Hepatocyte (in vitro differentiated cells): ENCODE measurements around the gene ZBTB26. TPM values are rescaled to one million over a fixed set of nuclear protein-coding genes. Genes with fewer than 3 reads are reported as not detected.

Source experiments
- DNase-seq: peaks from one replicate; pipeline ENCODE4 v3.0.0-alpha.2; 2016; ENCODE audit warnings: low spot score
- H2AFZ ChIP-seq: fragments of 200-600 bp; sonication (generic); 2 replicates; pipeline ENCODE4 v1.6.0; 2016; ENCODE audit warnings: antibody characterized with exemption, mild to moderate bottlenecking
- H3K27ac ChIP-seq: fragments of 200-600 bp; sonication (generic); 2 replicates; pipeline ENCODE4 v1.5.1; 2016; ENCODE audit warnings: mild to moderate bottlenecking
- H3K27me3 ChIP-seq: fragments of 200-600 bp; sonication (generic); 2 replicates; pipeline ENCODE4 v1.6.1; 2016
- H3K36me3 ChIP-seq: fragments of 200-600 bp; sonication (generic); replicated peaks from 2 replicates; pipeline ENCODE4 v1.5.1; 2016; ENCODE audit warnings: low read depth; ENCODE audit not compliant: insufficient read depth
- H3K4me1 ChIP-seq: fragments of 200-600 bp; sonication (generic); 2 replicates; pipeline ENCODE4 v1.5.1; 2016; ENCODE audit warnings: mild to moderate bottlenecking, moderate library complexity; ENCODE audit not compliant: insufficient read depth
- H3K4me2 ChIP-seq: fragments of 200-600 bp; sonication (generic); 2 replicates; pipeline ENCODE4 v1.6.0; 2016
- H3K4me3 ChIP-seq: fragments of 200-600 bp; sonication (generic); 2 replicates; pipeline ENCODE4 v1.5.1; 2016; ENCODE audit warnings: mild to moderate bottlenecking
- H3K79me2 ChIP-seq: fragments of 200-600 bp; sonication (generic); 2 replicates; pipeline ENCODE4 v1.6.0; 2017; ENCODE audit warnings: mild to moderate bottlenecking
- H3K9me2 ChIP-seq: fragments of 200-600 bp; sonication (generic); replicated peaks from 2 replicates; pipeline ENCODE4 v1.6.0; 2017; ENCODE audit warnings: mild to moderate bottlenecking; ENCODE audit not compliant: insufficient read depth
- H3K9me3 ChIP-seq: fragments of 200-600 bp; sonication (generic); 2 replicates; pipeline ENCODE4 v1.5.1; 2016; ENCODE audit warnings: low read depth, mild to moderate bottlenecking
- H4K20me1 ChIP-seq: fragments of 200-600 bp; sonication (generic); 2 replicates; pipeline ENCODE4 v1.6.0; 2016; ENCODE audit warnings: mild to moderate bottlenecking; ENCODE audit not compliant: insufficient read depth, poor library complexity, severe bottlenecking
- EZH2 ChIP-seq: fragments of 200-600 bp; sonication (generic); IDR thresholded peaks from 2 replicates; pipeline ENCODE4 v1.6.1; 2016; ENCODE audit warnings: antibody characterized with exemption, mild to moderate bottlenecking, borderline replicate concordance
- EZH2phosphoT487 ChIP-seq: fragments of 200-600 bp; sonication (generic); IDR thresholded peaks from one replicate; pipeline ENCODE4 v1.6.1; 2018; ENCODE audit warnings: antibody characterized with exemption, mild to moderate bottlenecking, low read depth, moderate library complexity; ENCODE audit not compliant: unreplicated experiment, severe bottlenecking
- WGBS: methylation state at CpG from one replicate; pipeline ENCODE4 v1.1.6; 2016; ENCODE audit warnings: low lambda C conversion rate; ENCODE audit errors: missing lambda C conversion rate; 5-methylcytosine and 5-hydroxymethylcytosine counted together
- polyA plus RNA-seq: library from polyadenylated mRNA; unstranded; fragments of >200 nt; fragmentation: Nextera tagmentation; extraction: Ambion mirVana; gene quantifications from 2 replicates; pipeline ENCODE4 v1.2.1, GENCODE V29; 2016
- total RNA-seq: library from RNA; depleted of rRNA; stranded (reverse); fragments of >200 nt; gene quantifications from 2 replicates; pipeline ENCODE4 v1.2.3, GENCODE V29; 2014
- TF ChIP-seq, protein P1 (sequence below): fragments of 200-600 bp; sonication (generic); IDR thresholded peaks from 2 replicates; pipeline ENCODE4 v1.5.1; 2016; ENCODE audit warnings: antibody characterized with exemption, mild to moderate bottlenecking; ENCODE audit not compliant: poor library complexity

Gene ZBTB26
- total and polyA plus RNA-seq, 2 experiments from 2014 or later = 2.9 to 7.7 TPM

DNA sequence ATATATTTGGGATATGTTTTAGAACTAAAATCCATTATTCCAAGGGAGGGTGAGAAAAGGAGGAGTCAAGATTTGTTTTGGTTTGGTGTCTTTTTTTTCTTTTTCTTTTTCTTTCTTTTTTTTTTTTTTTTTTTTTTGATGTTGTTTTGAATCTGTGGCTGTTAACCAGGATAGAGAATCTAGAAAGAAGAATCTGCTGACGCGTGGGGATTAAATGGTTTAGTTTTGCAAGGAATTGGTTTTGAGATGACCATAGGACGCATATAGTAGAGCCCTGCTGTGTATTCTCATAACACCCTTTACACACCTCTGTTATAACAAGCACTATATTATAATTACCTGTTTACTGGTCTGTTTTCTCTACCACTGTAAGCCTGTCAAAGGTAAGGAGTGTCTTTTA lies 19.0 kb upstream of the ZBTB26 start:
- peaks cover 16% of the 10 kb centered on the region for H3K4me1 ChIP-seq
- no peaks in the 10 kb centered on the region for H3K36me3 ChIP-seq
- no peaks in the 10 kb centered on the region for H3K9me3 ChIP-seq
- WGBS = 98% methylated on average over 3 of the region's 3 CpGs
- H3K79me2 ChIP-seq = peaks cover 100% of the 10 kb centered on the region
- no peak overlapping the region for H3K27ac ChIP-seq
- peaks cover 86% of the 10 kb centered on the region for H4K20me1 ChIP-seq
- TF ChIP-seq, protein P1, sequence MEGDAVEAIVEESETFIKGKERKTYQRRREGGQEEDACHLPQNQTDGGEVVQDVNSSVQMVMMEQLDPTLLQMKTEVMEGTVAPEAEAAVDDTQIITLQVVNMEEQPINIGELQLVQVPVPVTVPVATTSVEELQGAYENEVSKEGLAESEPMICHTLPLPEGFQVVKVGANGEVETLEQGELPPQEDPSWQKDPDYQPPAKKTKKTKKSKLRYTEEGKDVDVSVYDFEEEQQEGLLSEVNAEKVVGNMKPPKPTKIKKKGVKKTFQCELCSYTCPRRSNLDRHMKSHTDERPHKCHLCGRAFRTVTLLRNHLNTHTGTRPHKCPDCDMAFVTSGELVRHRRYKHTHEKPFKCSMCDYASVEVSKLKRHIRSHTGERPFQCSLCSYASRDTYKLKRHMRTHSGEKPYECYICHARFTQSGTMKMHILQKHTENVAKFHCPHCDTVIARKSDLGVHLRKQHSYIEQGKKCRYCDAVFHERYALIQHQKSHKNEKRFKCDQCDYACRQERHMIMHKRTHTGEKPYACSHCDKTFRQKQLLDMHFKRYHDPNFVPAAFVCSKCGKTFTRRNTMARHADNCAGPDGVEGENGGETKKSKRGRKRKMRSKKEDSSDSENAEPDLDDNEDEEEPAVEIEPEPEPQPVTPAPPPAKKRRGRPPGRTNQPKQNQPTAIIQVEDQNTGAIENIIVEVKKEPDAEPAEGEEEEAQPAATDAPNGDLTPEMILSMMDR = no peak
- TF ChIP-seq EZH2 (no peak), EZH2phosphoT487 (no peak)
- no peaks in the 10 kb centered on the region for H3K27me3 ChIP-seq
- no peak for DNase-seq
- no peaks in the 10 kb centered on the region for H3K9me2 ChIP-seq
- no peak overlapping the region for H3K4me2 ChIP-seq
- no peak overlapping the region for H2AFZ ChIP-seq
- H3K4me3 ChIP-seq = no peak overlapping the region

DNA sequence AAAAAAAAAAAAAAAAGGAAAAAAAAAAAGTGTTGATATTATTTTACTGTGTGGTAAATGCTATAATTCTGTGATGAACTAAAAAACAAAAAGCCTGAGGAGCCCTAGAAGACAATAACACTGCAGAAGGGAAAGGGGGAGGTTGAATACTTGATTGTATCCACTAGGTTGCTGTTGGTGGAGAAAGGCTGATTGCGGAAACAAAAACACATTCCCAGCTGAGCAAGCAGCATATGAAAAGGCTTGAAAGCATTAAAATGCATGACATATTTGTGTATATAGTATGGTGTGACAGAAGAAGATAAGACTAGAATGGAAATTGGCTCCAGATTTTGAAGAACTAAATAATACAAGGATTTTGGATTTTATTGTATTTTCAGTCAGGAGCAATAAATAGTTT lies 18.4 kb upstream of the ZBTB26 start:
- Histone ChIP-seq H3K27me3 (no peaks in the 10 kb centered on the region), H4K20me1 (peaks cover 84% of the 10 kb centered on the region), H3K36me3 (no peaks in the 10 kb centered on the region), H3K79me2 (peaks cover 100% of the 10 kb centered on the region), H3K9me2 (no peaks in the 10 kb centered on the region), H2AFZ (no peak overlapping the region), H3K27ac (no peak overlapping the region), H3K4me3 (no peak overlapping the region), H3K4me2 (no peak overlapping the region), H3K9me3 (no peaks in the 10 kb centered on the region), H3K4me1 (peaks cover 16% of the 10 kb centered on the region)
- no peak for DNase-seq
- no peak for TF ChIP-seq EZH2
- TF ChIP-seq, protein P1 = no peak
- TF ChIP-seq EZH2phosphoT487 = no peak
- WGBS = 91% methylated on average over 1 of the region's 1 CpG

DNA sequence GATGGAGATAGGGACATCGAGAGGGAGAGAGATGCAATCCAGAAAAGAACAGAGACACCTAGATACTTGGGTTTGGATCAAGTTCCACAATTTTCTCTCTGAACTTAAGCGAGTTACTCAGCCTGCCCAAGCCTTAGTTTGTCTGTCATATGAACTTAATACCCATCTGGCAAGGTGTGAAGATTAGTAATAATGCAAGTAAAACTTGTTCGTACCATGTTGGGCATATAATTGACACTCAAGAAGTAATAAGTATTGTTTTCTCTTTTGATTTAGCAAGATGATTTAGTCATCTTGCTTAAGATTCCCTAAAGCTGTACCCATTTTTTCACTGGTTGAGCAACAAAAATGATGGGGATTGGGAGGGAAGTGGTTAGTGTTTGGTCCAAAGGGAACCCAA lies 17.0 kb upstream of the ZBTB26 start:
- no peak overlapping the region for H3K4me3 ChIP-seq
- peaks cover 100% of the 10 kb centered on the region for H3K79me2 ChIP-seq
- 89% methylated on average over 3 of the region's 3 CpGs for WGBS
- no peak overlapping the region for H2AFZ ChIP-seq
- H3K36me3 ChIP-seq = no peaks in the 10 kb centered on the region
- H3K4me1 ChIP-seq = peaks cover 6% of the 10 kb centered on the region
- peak overlapping the region; percentile 50 for H3K27ac ChIP-seq
- H3K27me3 ChIP-seq = no peaks in the 10 kb centered on the region
- peak overlapping the region; percentile 42 for H3K4me2 ChIP-seq
- DNase-seq = no peak
- no peak for TF ChIP-seq EZH2
- TF ChIP-seq, protein P1 = no peak
- TF ChIP-seq EZH2phosphoT487 = no peak
- no peaks in the 10 kb centered on the region for H3K9me2 ChIP-seq
- H4K20me1 ChIP-seq = peaks cover 91% of the 10 kb centered on the region
- H3K9me3 ChIP-seq = no peaks in the 10 kb centered on the region

DNA sequence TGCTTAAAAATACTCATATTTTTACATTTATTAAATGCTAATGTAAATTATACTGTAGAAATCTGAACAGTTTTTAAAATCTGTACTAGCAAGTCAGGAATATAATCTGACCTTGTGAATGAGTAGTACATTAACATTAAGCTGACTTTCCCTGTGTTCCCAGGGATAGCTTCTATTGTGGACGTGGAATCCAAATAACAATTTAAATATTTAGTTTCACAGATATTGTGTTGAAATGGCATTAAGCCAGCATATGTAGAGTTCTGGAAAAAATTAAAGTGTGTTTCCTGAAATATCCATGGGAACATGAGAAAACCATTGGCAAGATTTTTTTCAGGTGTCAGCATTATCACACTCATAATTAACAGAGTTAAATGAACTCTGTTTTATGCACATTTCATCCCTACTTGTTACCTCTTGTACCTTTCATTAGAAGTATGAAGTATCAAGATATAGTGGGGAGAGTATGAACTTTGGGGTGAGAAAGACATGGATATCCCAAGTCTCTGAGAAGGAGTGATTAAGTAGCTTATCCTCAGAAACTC lies 15.2 kb upstream of the ZBTB26 start:
- Histone ChIP-seq H3K36me3 (no peaks in the 10 kb centered on the region), H3K27me3 (no peaks in the 10 kb centered on the region), H3K9me2 (no peaks in the 10 kb centered on the region), H3K4me1 (peaks cover 14% of the 10 kb centered on the region), H3K27ac (peak overlapping the region; percentile 4), H3K4me3 (no peak overlapping the region), H3K9me3 (no peaks in the 10 kb centered on the region), H2AFZ (no peak overlapping the region), H4K20me1 (peaks cover 91% of the 10 kb centered on the region), H3K79me2 (peaks cover 100% of the 10 kb centered on the region), H3K4me2 (peak overlapping the region; percentile 12)
- no peak for DNase-seq
- TF ChIP-seq, protein P1 = no peak
- TF ChIP-seq EZH2 (no peak), EZH2phosphoT487 (no peak)
- WGBS = 84% methylated on average over 1 of the region's 1 CpG
